ENCODE results near the gene STC2.

- TF ChIP-seq CTCF (optimal IDR thresholded peaks at IDR 0.05 in 1 of 3, IDR thresholded peaks at IDR 0.05 in 1 of 3, conservative IDR thresholded peaks at IDR 0.05 in 1 of 3; ENCODE audit: extremely low read depth in 1 of 3, insufficient read depth in 2 of 3, low read length in 3 of 3) (no peak), EZH2 (IDR thresholded peaks at IDR 0.05; ENCODE audit: low read length) (no peak)
These were observed 29.8 kb downstream of the STC2 start for GRCh38 chr5:173298213-173298926.

All from keratinocyte (primary cell).